GM23248 (cell line): Measurements from ENCODE around the gene OR1J1. TPM values are rescaled to one million over a fixed set of nuclear protein-coding genes. Genes with fewer than 3 reads are reported as not detected.

Experiments
- DNase-seq: peaks from one replicate; pipeline ENCODE4 v3.0.0-alpha.2; 2015
- H2AFZ ChIP-seq: fragments of 200-600 bp; sonication (generic); 2 replicates; pipeline ENCODE4 v1.6.1; 2016; ENCODE audit warnings: antibody characterized with exemption
- H3F3A ChIP-seq: fragments of 200-600 bp; sonication (generic); 2 replicates; pipeline ENCODE4 v1.6.1; 2016; ENCODE audit warnings: mild to moderate bottlenecking, antibody characterized with exemption, mixed run types; ENCODE audit not compliant: insufficient read depth
- H3K27ac ChIP-seq: fragments of 200-600 bp; sonication (generic); 2 replicates; pipeline ENCODE4 v1.5.1; 2016; ENCODE audit warnings: mild to moderate bottlenecking
- H3K27me3 ChIP-seq: fragments of 200-600 bp; sonication (generic); replicated peaks from 2 replicates; pipeline ENCODE4 v1.6.1; 2016; ENCODE audit warnings: mild to moderate bottlenecking; ENCODE audit not compliant: insufficient read depth
- H3K36me3 ChIP-seq: fragments of 200-600 bp; sonication (generic); 2 replicates; pipeline ENCODE4 v1.6.1; 2016; ENCODE audit warnings: low read depth, mild to moderate bottlenecking
- H3K4me1 ChIP-seq: fragments of 200-600 bp; sonication (generic); 2 replicates; pipeline ENCODE4 v1.6.1; 2016; ENCODE audit warnings: mild to moderate bottlenecking; ENCODE audit not compliant: insufficient read depth
- H3K4me2 ChIP-seq: fragments of 200-600 bp; sonication (generic); one replicate; pipeline ENCODE4 v1.6.1; 2016; ENCODE audit warnings: mild to moderate bottlenecking; ENCODE audit not compliant: unreplicated experiment
- H3K4me3 ChIP-seq: fragments of 200-600 bp; sonication (generic); 2 replicates; pipeline ENCODE4 v1.5.1; 2016; ENCODE audit warnings: mild to moderate bottlenecking
- H3K79me2 ChIP-seq: fragments of 200-600 bp; sonication (generic); 2 replicates; pipeline ENCODE4 v1.6.1; 2016; ENCODE audit warnings: mild to moderate bottlenecking; ENCODE audit not compliant: insufficient read depth
- H3K9ac ChIP-seq: fragments of 200-600 bp; sonication (generic); 2 replicates; pipeline ENCODE4 v1.6.1; 2016; ENCODE audit warnings: mild to moderate bottlenecking
- H3K9me2 ChIP-seq: fragments of 200-600 bp; sonication (generic); 2 replicates; pipeline ENCODE4 v1.6.1; 2016; ENCODE audit warnings: mixed run types, mild to moderate bottlenecking, moderate library complexity; ENCODE audit not compliant: insufficient read depth
- H3K9me3 ChIP-seq: fragments of 200-600 bp; sonication (generic); one replicate; pipeline ENCODE4 v1.6.1; 2017; ENCODE audit warnings: low read depth
- H4K20me1 ChIP-seq: fragments of 200-600 bp; sonication (generic); 2 replicates; pipeline ENCODE4 v1.6.0; 2016; ENCODE audit not compliant: insufficient read depth
- EZH2 ChIP-seq: fragments of 200-600 bp; sonication (generic); IDR thresholded peaks from 2 replicates; pipeline ENCODE4 v1.6.1; 2018; ENCODE audit warnings: antibody characterized with exemption, mild to moderate bottlenecking; ENCODE audit not compliant: insufficient read depth, poor library complexity, severe bottlenecking
- EZH2phosphoT487 ChIP-seq: fragments of 200-600 bp; sonication (generic); IDR thresholded peaks from 2 replicates; pipeline ENCODE4 v1.6.1; 2018; ENCODE audit warnings: antibody characterized with exemption, moderate library complexity, mild to moderate bottlenecking, low read depth; ENCODE audit not compliant: insufficient read depth
- WGBS, 2 experiments: methylation state at CpG; one replicate each; pipeline ENCODE4 v1.1.6; 2015 to 2017; ENCODE audit warnings: low lambda C conversion rate in 2 of 2, low coverage in 1 of 2; ENCODE audit errors: missing lambda C conversion rate in 2 of 2; 5-methylcytosine and 5-hydroxymethylcytosine counted together
- in situ Hi-C: fragments of 300-500 bp; cut with MboI; formaldehyde crosslinking; loops from 2 replicates; pipeline ENCODE4 v1.15.0; 2020
- polyA plus RNA-seq: library from polyadenylated mRNA; unstranded; fragments of >200 nt; fragmentation: Nextera tagmentation; extraction: Ambion mirVana; gene quantifications from 2 replicates; pipeline ENCODE4 v1.2.1, GENCODE V29; 2016
- total RNA-seq: library from RNA; depleted of rRNA; stranded (reverse); fragments of >200 nt; shearing (Covaris generic); gene quantifications from 2 replicates; pipeline ENCODE4 v1.2.3, GENCODE V29; 2014

Gene OR1J1
- total and polyA plus RNA-seq, 2 experiments from 2014 or later = 0.19 TPM; not detected in 1

- in situ Hi-C loops = no loop called here
Observed at GRCh38 chr9:122463828-122464632, 13.7 kb downstream of the OR1J1 start.

GRCh38 chr9:122457787-122458186, 19.9 kb downstream of the OR1J1 start:
- H3F3A ChIP-seq = peaks cover 5% of the 10 kb centered on the region; the same call in 1 of the 2 replicates
- H3K79me2 ChIP-seq = no peaks in the 10 kb centered on the region
- no peaks in the 10 kb centered on the region for H4K20me1 ChIP-seq
- no peak for DNase-seq
- WGBS, 2 experiments = 93 to 100% methylated on average over 1 of the region's 1 CpG
- no peaks in the 10 kb centered on the region for H3K4me1 ChIP-seq
- in situ Hi-C loops = loop anchor here (10.0 kb wide), 1 partner anchor 103 kb away; no protein-coding TSS in a partner anchor
- H3K36me3 ChIP-seq = no peaks in the 10 kb centered on the region
- H3K4me2 ChIP-seq = no peak overlapping the region
- no peak overlapping the region for H2AFZ ChIP-seq
- no peak for TF ChIP-seq EZH2
- TF ChIP-seq EZH2phosphoT487 = no peak
- no peaks in the 10 kb centered on the region for H3K27me3 ChIP-seq
- no peaks in the 10 kb centered on the region for H3K9me2 ChIP-seq
- H3K9ac ChIP-seq = no peak overlapping the region
- H3K4me3 ChIP-seq = no peak overlapping the region
- H3K9me3 ChIP-seq = no peaks in the 10 kb centered on the region
- no peak overlapping the region for H3K27ac ChIP-seq

More at GRCh38 chr9:122463828-122464632, 13.7 kb downstream of the OR1J1 start:
- Histone ChIP-seq H3F3A (peaks cover 12% of the 10 kb centered on the region), H2AFZ (peak overlapping the region; percentile 84), H3K9ac (peak overlapping the region; percentile 73), H4K20me1 (no peaks in the 10 kb centered on the region), H3K27ac (no peak overlapping the region), H3K79me2 (no peaks in the 10 kb centered on the region), H3K4me3 (peak overlapping the region; percentile 76), H3K4me1 (peaks cover 17% of the 10 kb centered on the region), H3K9me3 (no peaks in the 10 kb centered on the region), H3K9me2 (no peaks in the 10 kb centered on the region), H3K36me3 (no peaks in the 10 kb centered on the region), H3K27me3 (no peaks in the 10 kb centered on the region), H3K4me2 (peak overlapping the region; percentile 84)
- no peak for DNase-seq
- 70 to 75% methylated on average over 10 of the region's 10 CpGs for WGBS, 2 experiments
- TF ChIP-seq EZH2 (no peak), EZH2phosphoT487 (no peak)

DNA sequence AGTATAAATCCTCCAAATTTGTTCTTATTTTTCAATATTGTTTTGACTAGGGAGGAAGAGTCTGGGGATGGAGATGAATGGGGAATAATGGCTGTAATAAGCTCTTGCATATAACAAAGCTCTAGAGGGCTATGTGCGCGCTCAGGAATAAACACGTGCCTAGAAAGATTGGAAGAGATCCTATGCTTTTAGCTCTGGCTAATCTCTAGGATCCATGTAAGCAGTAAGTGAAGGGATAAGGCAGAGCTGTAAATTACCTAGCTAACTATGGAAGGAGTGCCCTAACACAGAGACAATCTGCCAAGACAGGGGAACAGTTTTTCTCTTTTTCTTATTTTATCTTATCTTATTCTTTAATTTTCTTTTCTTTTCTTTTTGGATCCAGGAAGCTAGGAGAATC, 21.6 kb downstream of the OR1J1 start:
- Histone ChIP-seq H2AFZ (no peak overlapping the region), H3K9ac (no peak overlapping the region), H3K4me3 (no peak overlapping the region), H3K79me2 (no peaks in the 10 kb centered on the region), H3F3A (peaks cover 5% of the 10 kb centered on the region; the same call in 1 of the 2 replicates), H3K27me3 (no peaks in the 10 kb centered on the region), H3K9me3 (no peaks in the 10 kb centered on the region), H3K9me2 (no peaks in the 10 kb centered on the region), H3K4me1 (no peaks in the 10 kb centered on the region), H4K20me1 (no peaks in the 10 kb centered on the region), H3K4me2 (no peak overlapping the region), H3K36me3 (no peaks in the 10 kb centered on the region), H3K27ac (no peak overlapping the region)
- TF ChIP-seq EZH2 = no peak
- in situ Hi-C loops = loop anchor here (10.0 kb wide), 1 partner anchor 101 kb away; no protein-coding TSS in a partner anchor
- WGBS, 2 experiments = 76 to 80% methylated on average over 3 of the region's 3 CpGs
- no peak for DNase-seq

GRCh38 chr9:122453677-122454135, 24.0 kb downstream of the OR1J1 start:
- TF ChIP-seq EZH2 (no peak), EZH2phosphoT487 (no peak)
- Histone ChIP-seq H3K4me2 (no peak overlapping the region), H4K20me1 (no peaks in the 10 kb centered on the region), H3K4me3 (no peak overlapping the region), H2AFZ (no peak overlapping the region), H3K9me2 (no peaks in the 10 kb centered on the region), H3K4me1 (no peaks in the 10 kb centered on the region), H3F3A (peaks cover 5% of the 10 kb centered on the region; the same call in 1 of the 2 replicates), H3K79me2 (no peaks in the 10 kb centered on the region), H3K9ac (no peak overlapping the region), H3K27ac (no peak overlapping the region), H3K36me3 (no peaks in the 10 kb centered on the region), H3K27me3 (no peaks in the 10 kb centered on the region), H3K9me3 (no peaks in the 10 kb centered on the region)
- in situ Hi-C loops = loop anchor here (5.0 to 10.0 kb wide), 2 partner anchors 99 to 331 kb away; no protein-coding TSS in a partner anchor
- peak; percentile 63 for DNase-seq
- WGBS, 2 experiments = 61 to 66% methylated on average over 2 of the region's 2 CpGs
